GM19324 (cell line): ENCODE measurements around the gene C16orf95.
"Not testable (repeated sequence)": the region's sequence is repeated elsewhere in the genome, so short reads cannot be mapped to it uniquely, and the experiment has no call there.

Experiments
- ATAC-seq: cut with Tn5 transposase; IDR thresholded peaks from one replicate; pipeline ENCODE4 v1.9.1; 2021; ENCODE audit warnings: mild to moderate bottlenecking, moderate library complexity; ENCODE audit not compliant: unreplicated experiment, low FRiP score

The C16orf95 gene

GRCh38 chr16:87259431-87259830 is 57.8 kb downstream of the C16orf95 start:
- ATAC-seq, result no peak

GRCh38 chr16:87258653-87259052 is 58.5 kb downstream of the C16orf95 start:
- ATAC-seq, result not testable (repeated sequence)

- no peak for ATAC-seq
Measured at GRCh38 chr16:87255866-87256265, 61.3 kb downstream of the C16orf95 start.

- no peak for ATAC-seq
Measured at GRCh38 chr16:87254734-87255133, 62.5 kb downstream of the C16orf95 start.

- no peak for ATAC-seq
Measured at GRCh38 chr16:87254296-87254695, 62.9 kb downstream of the C16orf95 start.

- ATAC-seq, result no peak
Measured at GRCh38 chr16:87253536-87253935, 63.7 kb downstream of the C16orf95 start.
